Activated CD4-positive, alpha-beta T cell treated with anti-CD3 and anti-CD28 coated beads for 4 hours (primary cell): Measurements from ENCODE around the gene PPP2R1B.

ENCODE experiments used
- DNase-seq, 2 donors: peaks; one replicate each; pipeline ENCODE4 v3.0.0-alpha.2; 2020

Gene PPP2R1B

DNA sequence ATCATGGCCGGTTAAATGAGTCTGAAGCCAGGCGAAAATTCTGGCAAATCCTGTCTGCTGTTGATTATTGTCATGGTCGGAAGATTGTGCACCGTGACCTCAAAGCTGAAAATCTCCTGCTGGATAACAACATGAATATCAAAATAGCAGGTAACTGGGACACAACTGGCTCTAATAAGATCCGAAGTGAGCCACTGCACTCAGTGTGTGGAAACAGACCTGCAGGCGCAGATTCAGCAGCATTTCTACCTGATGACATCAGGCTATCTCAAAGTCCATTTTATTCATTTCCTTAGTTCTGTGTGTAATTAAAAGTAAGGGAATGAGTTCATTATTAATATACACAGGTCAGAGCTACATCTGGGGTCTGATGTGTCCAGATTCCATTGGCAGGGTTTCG lies 78.2 kb downstream of the PPP2R1B start:
- no peak for DNase-seq

DNA sequence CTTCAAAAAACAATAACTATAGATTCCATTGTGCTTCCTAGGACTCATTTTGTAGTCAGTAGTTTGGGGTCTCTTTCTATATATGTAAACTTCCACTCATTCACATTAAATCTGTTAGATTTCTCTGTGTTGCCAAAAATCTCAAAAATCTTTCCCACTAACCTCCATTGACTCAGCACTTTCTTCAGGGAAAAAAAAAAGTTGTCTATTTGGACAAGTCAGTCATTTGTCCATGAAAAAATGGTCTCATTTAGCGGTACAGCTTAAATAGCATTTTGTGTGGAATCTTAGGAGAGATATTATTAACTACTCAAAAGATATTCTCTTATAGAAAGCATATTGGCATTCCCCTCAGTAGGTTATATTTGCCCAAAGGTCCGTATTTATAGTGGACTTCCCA lies 81.9 kb downstream of the PPP2R1B start:
- DNase-seq: no peak

DNA sequence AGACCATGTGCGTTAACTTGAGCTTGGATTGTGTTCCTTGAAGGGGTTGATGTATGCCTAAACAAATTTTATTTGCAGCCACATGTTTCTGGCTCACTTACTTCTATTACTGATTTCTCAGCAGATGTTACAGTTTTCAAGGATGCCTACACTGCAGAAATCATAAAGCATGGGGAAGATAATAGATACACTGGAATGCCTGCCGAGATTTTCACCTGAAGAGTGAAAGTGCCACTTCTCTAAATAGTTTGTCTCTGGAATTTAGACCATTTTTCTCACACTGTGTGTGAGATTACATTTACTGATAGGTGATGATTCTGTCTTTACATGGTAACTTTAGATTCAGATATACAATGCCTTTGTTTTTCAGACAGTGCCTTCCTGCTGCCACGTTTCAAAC lies 82.4 kb downstream of the PPP2R1B start:
- no peak for DNase-seq

DNA sequence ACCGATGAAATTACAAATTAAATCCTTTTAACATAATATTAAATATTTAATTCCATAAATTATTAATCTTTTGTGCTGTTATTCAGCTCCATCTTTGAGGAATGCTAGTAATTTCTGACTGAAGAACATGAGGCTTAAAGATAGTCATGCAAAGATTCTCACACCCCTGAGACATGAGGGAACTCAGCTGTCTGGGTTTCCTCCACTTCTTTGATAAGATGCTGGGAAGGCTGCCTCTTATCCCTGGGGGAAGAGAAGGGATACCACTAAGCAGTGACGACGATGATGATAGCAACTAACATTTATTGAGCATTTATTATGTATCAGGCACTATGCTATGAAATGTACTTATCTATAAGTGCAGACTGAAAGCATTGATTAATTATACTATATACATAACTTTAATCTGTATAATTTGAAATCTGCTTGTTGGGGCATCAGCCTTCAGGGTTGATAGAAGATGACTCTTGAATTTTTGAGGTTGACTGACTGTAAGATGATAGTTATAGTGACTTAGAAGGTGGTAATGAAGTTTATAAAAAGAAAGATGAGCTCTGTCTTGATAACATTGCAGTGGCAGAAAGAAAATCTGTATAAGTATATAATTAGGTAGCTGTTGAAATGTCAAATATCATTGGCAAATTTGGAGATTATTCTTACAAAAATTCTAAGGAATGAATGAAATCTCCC lies 85.6 kb downstream of the PPP2R1B start:
- DNase-seq: no peak
